IMR-90 (cell line): ENCODE data around the gene TP53I11. TPM values are rescaled to one million over a fixed set of nuclear protein-coding genes. Genes with fewer than 3 reads are reported as not detected.

Experiments used
- ATAC-seq: fragments of 200-7000 bp; cut with Tn5 transposase; 2 replicates; pipeline ENCODE4 v1.9.1; 2020; ENCODE audit warnings: low read depth, mild to moderate bottlenecking, moderate library complexity
- BruUV-seq: library from RNA; stranded (reverse); fragments of 400-500 nt; replicated peaks from 2 replicates; lab custom pipeline; 2021; lab: Mats Ljungman, UMichigan
- CTCF ChIA-PET: fragments of 300-600 bp; formaldehyde crosslinking; extraction: SDS; loops from one replicate; lab custom pipeline; 2021; ENCODE audit warnings: antibody characterized with exemption; lab: Yijun Ruan, JAX
- POLR2A ChIA-PET: fragments of 300-600 bp; sonication (Branson Sonifier 250); formaldehyde crosslinking; loops from one replicate; lab custom pipeline; 2022; ENCODE audit warnings: antibody characterized with exemption; ENCODE audit not compliant: unreplicated experiment; lab: Charles Lee
- DNase-seq: peaks from one replicate; pipeline ENCODE4 v3.0.0; 2013
- H2AFZ ChIP-seq: replicated peaks from 2 replicates; pipeline ENCODE3; 2013; ENCODE audit warnings: low read length, mild to moderate bottlenecking; ENCODE audit not compliant: poor library complexity
- H2AK5ac ChIP-seq: 2 replicates; pipeline ENCODE4 v1.6.1; 2013; ENCODE audit warnings: low read depth, low read length, inconsistent platforms
- H2AK9ac ChIP-seq: replicated peaks from 2 replicates; pipeline ENCODE3; 2013; ENCODE audit warnings: mild to moderate bottlenecking, low read depth, low read length, moderate library complexity; ENCODE audit not compliant: poor library complexity
- H2BK120ac ChIP-seq: 2 replicates; pipeline ENCODE4 v1.6.1; 2013; ENCODE audit warnings: low read depth, low read length, inconsistent platforms
- H2BK15ac ChIP-seq: 3 replicates; pipeline ENCODE4 v1.6.1; 2013; ENCODE audit warnings: low read depth, low read length, inconsistent platforms
- H2BK20ac ChIP-seq: 2 replicates; pipeline ENCODE4 v1.6.1; 2013; ENCODE audit warnings: low read depth, mild to moderate bottlenecking, inconsistent platforms, low read length, moderate library complexity
- H2BK5ac ChIP-seq: 2 replicates; pipeline ENCODE4 v1.6.1; 2013; ENCODE audit warnings: mild to moderate bottlenecking, low read depth, low read length, inconsistent platforms; ENCODE audit not compliant: poor library complexity, severe bottlenecking
- H3K14ac ChIP-seq: replicated peaks from 2 replicates; pipeline ENCODE4 v1.6.1; 2013; ENCODE audit warnings: low read depth, low read length, inconsistent platforms
- H3K18ac ChIP-seq: 2 replicates; pipeline ENCODE4 v1.6.1; 2013; ENCODE audit warnings: low read depth, low read length, control low read depth
- H3K23ac ChIP-seq: 2 replicates; pipeline ENCODE4 v1.6.1; 2013; ENCODE audit warnings: low read depth, low read length, inconsistent platforms
- H3K27ac ChIP-seq: 2 replicates; pipeline ENCODE4 v1.5.1; 2013; ENCODE audit warnings: mild to moderate bottlenecking, control low read depth, low read length; ENCODE audit not compliant: insufficient read depth
- H3K27me3 ChIP-seq: 2 replicates; pipeline ENCODE4 v1.6.1; 2013; ENCODE audit warnings: low read length; ENCODE audit not compliant: control insufficient read depth, insufficient read depth
- H3K36me3 ChIP-seq: 2 replicates; pipeline ENCODE4 v1.6.1; 2013; ENCODE audit warnings: low read length, mixed read lengths; ENCODE audit not compliant: control insufficient read depth, insufficient read depth
- H3K4ac ChIP-seq: 2 replicates; pipeline ENCODE4 v1.6.1; 2013; ENCODE audit warnings: low read depth, low read length, inconsistent platforms
- H3K4me1 ChIP-seq: 2 replicates; pipeline ENCODE4 v1.6.1; 2013; ENCODE audit warnings: low read length, mixed read lengths; ENCODE audit not compliant: control insufficient read depth, insufficient read depth
- H3K4me2 ChIP-seq: 2 replicates; pipeline ENCODE4 v1.6.1; 2013; ENCODE audit warnings: low read depth, mild to moderate bottlenecking, control low read depth, low read length, moderate library complexity
- H3K4me3 ChIP-seq: 2 replicates; pipeline ENCODE4 v1.5.1; 2013; ENCODE audit warnings: low read depth, mild to moderate bottlenecking, control low read depth, low read length, moderate library complexity; ENCODE audit not compliant: insufficient read depth
- H3K56ac ChIP-seq: 2 replicates; pipeline ENCODE4 v1.6.1; 2013; ENCODE audit warnings: low read length, inconsistent platforms; ENCODE audit not compliant: insufficient read depth; ENCODE audit errors: extremely low read depth
- H3K79me1 ChIP-seq, 2 experiments: 2 replicates each; pipeline ENCODE4 v1.6.1; 2013; ENCODE audit warnings: low read length in 2 of 2, inconsistent platforms in 1 of 2, low read depth in 1 of 2
- H3K9ac ChIP-seq: 2 replicates; pipeline ENCODE4 v1.6.1; 2013; ENCODE audit warnings: low read depth, low read length, control low read depth
- H3K9me1 ChIP-seq: 2 replicates; pipeline ENCODE4 v1.6.1; 2013; ENCODE audit warnings: low read length, inconsistent platforms; ENCODE audit not compliant: insufficient read depth
- H3K9me3 ChIP-seq: 2 replicates; pipeline ENCODE4 v1.6.1; 2013; ENCODE audit warnings: low read length; ENCODE audit not compliant: control insufficient read depth, insufficient read depth
- H4K20me1 ChIP-seq: 2 replicates; pipeline ENCODE4 v1.6.1; 2013; ENCODE audit warnings: low read length, inconsistent platforms; ENCODE audit not compliant: insufficient read depth
- H4K5ac ChIP-seq: 2 replicates; pipeline ENCODE4 v1.6.1; 2013; ENCODE audit warnings: mild to moderate bottlenecking, low read depth, low read length, control low read depth
- H4K8ac ChIP-seq, 2 experiments: 2 replicates each; pipeline ENCODE4 v1.6.1; 2013; ENCODE audit warnings: low read depth in 2 of 2, low read length in 2 of 2, control low read depth in 1 of 2, inconsistent platforms in 1 of 2
- H4K91ac ChIP-seq: 2 replicates; pipeline ENCODE4 v1.6.1; 2013; ENCODE audit warnings: low read depth, low read length, inconsistent platforms; ENCODE audit not compliant: insufficient read depth
- BHLHE40 ChIP-seq: fragments of 150-350 bp; IDR thresholded peaks from 2 replicates; pipeline ENCODE4 v1.6.1; 2016; ENCODE audit warnings: mild to moderate bottlenecking, low read depth, low read length
- CEBPB ChIP-seq: IDR thresholded peaks from 2 replicates; pipeline ENCODE4 v1.6.1; 2012; ENCODE audit warnings: low read depth, low read length, improper control_type of control experiment
- CHD1 ChIP-seq: IDR thresholded peaks from 2 replicates; pipeline ENCODE4 v1.6.1; 2012; ENCODE audit warnings: low read depth, low read length, improper control_type of control experiment
- CTCF ChIP-seq: conservative IDR thresholded peaks from 2 replicates; pipeline ENCODE4 v1.5.1; 2012; ENCODE audit warnings: mild to moderate bottlenecking, low read depth, low read length, improper control_type of control experiment
- FOS ChIP-seq: fragments of 150-350 bp; IDR thresholded peaks from 2 replicates; pipeline ENCODE4 v1.6.1; 2016; ENCODE audit warnings: low read depth, low read length
- MAFK ChIP-seq: IDR thresholded peaks from 2 replicates; pipeline ENCODE4 v1.6.1; 2012; ENCODE audit warnings: low read depth, low read length, improper control_type of control experiment
- MAZ ChIP-seq: IDR thresholded peaks from 2 replicates; pipeline ENCODE4 v1.6.1; 2012; ENCODE audit warnings: low read depth, mild to moderate bottlenecking, low read length, improper control_type of control experiment, moderate library complexity, borderline replicate concordance
- MXI1 ChIP-seq: IDR thresholded peaks from 2 replicates; pipeline ENCODE4 v1.6.1; 2012; ENCODE audit warnings: low read depth, mild to moderate bottlenecking, low read length, moderate library complexity, borderline replicate concordance
- NFE2L2 ChIP-seq: fragments of 150-350 bp; IDR thresholded peaks from 2 replicates; pipeline ENCODE4 v1.6.1; 2016; ENCODE audit warnings: low read depth, mild to moderate bottlenecking, low read length
- POLR2A ChIP-seq: IDR thresholded peaks from 2 replicates; pipeline ENCODE4 v1.6.1; 2012; ENCODE audit warnings: mild to moderate bottlenecking, low read depth, low read length
- RAD21 ChIP-seq: IDR thresholded peaks from 2 replicates; pipeline ENCODE4 v1.6.1; 2012; ENCODE audit warnings: low read length, improper control_type of control experiment
- RCOR1 ChIP-seq: IDR thresholded peaks from 2 replicates; pipeline ENCODE4 v1.6.1; 2012; ENCODE audit warnings: mild to moderate bottlenecking, low read length, improper control_type of control experiment; ENCODE audit not compliant: insufficient replicate concordance
- RFX5 ChIP-seq: IDR thresholded peaks from 2 replicates; pipeline ENCODE4 v1.8.0; 2012; ENCODE audit warnings: low read depth, mild to moderate bottlenecking, low read length, moderate library complexity
- SMC3 ChIP-seq: fragments of 150-350 bp; IDR thresholded peaks from 2 replicates; pipeline ENCODE4 v1.6.1; 2016; ENCODE audit warnings: low read depth, mild to moderate bottlenecking, antibody characterized with exemption, low read length, moderate library complexity
- WGBS, 2 experiments: methylation state at CpG; one replicate each; pipeline versions ENCODE4 v1.1.5 to v1.1.7; 2013; ENCODE audit warnings: missing lambda C conversion rate in 2 of 2; ENCODE audit not compliant: insufficient read length in 1 of 2; ENCODE audit errors: extremely low coverage in 2 of 2; 5-methylcytosine and 5-hydroxymethylcytosine counted together
- dilution Hi-C: fragments of 300-500 bp; cut with HindIII; formaldehyde crosslinking; loops from one replicate; pipeline ENCODE4 v1.14.3; 2018; ENCODE audit warnings: low sequenced_read_pairs; ENCODE audit not compliant: unreplicated experiment
- in situ Hi-C: fragments of 300-500 bp; cut with MboI; formaldehyde crosslinking; loops from 3 replicates; pipeline ENCODE4 v1.14.3; 2019; ENCODE audit warnings: low sequenced_read_pairs, inconsistent platforms, mixed read lengths
- intact Hi-C: fragments of 100-400 bp; cut with micrococcal nuclease; formaldehyde crosslinking; loops from 2 replicates; pipeline ENCODE4 v1.10.0; 2022
- polyA plus RNA-seq, 3 experiments: library from polyadenylated mRNA; depleted of rRNA; stranded (reverse); fragments of >200 nt; gene quantifications; 2 replicates each; pipeline ENCODE4 v1.2.3, GENCODE V29; 2012; ENCODE audit warnings: low replicate concordance in 1 of 3
- total RNA-seq: library from RNA; depleted of rRNA; stranded (reverse); fragments of >200 nt; gene quantifications from 2 replicates; pipeline ENCODE4 v1.2.3, GENCODE V29; 2012
- TF ChIP-seq, protein P1 (sequence below): fragments of 150-350 bp; IDR thresholded peaks from 2 replicates; pipeline ENCODE4 v1.6.1; 2017; ENCODE audit warnings: mild to moderate bottlenecking, antibody characterized with exemption, low read length, low read depth
- TF ChIP-seq, protein P2 (sequence below): fragments of 150-350 bp; IDR thresholded peaks from 2 replicates; pipeline ENCODE4 v1.6.1; 2016; ENCODE audit warnings: low read depth, mild to moderate bottlenecking, low read length, moderate library complexity, borderline replicate concordance

The TP53I11 gene
- total and polyA plus RNA-seq, 2 of the 4 experiments (the other 2 are of a cell fraction) = 3.9 to 22.0 TPM

DNA sequence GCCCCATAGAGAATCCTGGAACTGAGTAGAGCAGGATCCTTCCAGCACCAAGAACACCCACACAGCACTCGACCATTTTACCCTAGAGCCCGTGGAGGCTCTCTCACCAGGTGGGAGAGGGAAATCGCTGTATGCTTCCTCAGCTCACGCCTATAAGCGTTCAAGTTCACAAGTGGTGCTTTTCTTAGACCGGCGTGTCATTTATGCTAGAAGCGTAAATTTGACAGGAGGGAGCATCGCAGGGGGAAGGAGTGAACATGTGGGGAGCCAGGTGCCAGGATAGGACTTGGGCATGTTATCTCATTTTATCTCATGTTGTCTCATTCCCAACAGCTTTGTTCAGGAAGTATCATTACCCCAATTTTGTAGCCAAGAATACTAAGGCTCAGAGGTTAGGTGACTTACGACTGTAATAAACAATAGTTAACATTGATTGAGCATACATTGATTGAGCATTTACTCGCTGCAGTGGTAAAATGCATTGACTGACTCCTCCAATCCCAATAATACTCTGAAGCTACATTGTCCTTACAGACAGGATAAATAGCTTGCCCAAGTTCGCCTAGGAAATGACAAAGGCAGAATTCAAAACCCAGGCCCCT is 19.1 kb upstream of the TP53I11 start:
- ChIA-PET CTCF (no interaction called here), POLR2A (no interaction called here)
- intact Hi-C loops = no loop called here
- ATAC-seq (no peak), DNase-seq (no peak)
- H2AK5ac ChIP-seq = no peak overlapping the region
- H3K4me3 ChIP-seq = no peak overlapping the region
- H3K14ac ChIP-seq = no peak overlapping the region
- no peak overlapping the region for H2AK9ac ChIP-seq
- 100% methylated on average over 1 of the region's 12 CpGs; no CpG with 5 or more reads in 1 of the 2 experiments for WGBS, 2 experiments
- no peak overlapping the region for H3K27ac ChIP-seq
- H4K91ac ChIP-seq = no peak overlapping the region
- H3K9me3 ChIP-seq = no peaks in the 10 kb centered on the region
- TF ChIP-seq CEBPB (no peak), POLR2A (no peak), NFE2L2 (no peak), MAZ (no peak), RAD21 (no peak), MXI1 (no peak), BHLHE40 (no peak), FOS (no peak), RFX5 (no peak), CTCF (no peak), CHD1 (no peak), RCOR1 (no peak), SMC3 (no peak), MAFK (no peak)
- TF ChIP-seq, protein P1, sequence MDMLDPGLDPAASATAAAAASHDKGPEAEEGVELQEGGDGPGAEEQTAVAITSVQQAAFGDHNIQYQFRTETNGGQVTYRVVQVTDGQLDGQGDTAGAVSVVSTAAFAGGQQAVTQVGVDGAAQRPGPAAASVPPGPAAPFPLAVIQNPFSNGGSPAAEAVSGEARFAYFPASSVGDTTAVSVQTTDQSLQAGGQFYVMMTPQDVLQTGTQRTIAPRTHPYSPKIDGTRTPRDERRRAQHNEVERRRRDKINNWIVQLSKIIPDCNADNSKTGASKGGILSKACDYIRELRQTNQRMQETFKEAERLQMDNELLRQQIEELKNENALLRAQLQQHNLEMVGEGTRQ = no peak
- TF ChIP-seq, protein P2, sequence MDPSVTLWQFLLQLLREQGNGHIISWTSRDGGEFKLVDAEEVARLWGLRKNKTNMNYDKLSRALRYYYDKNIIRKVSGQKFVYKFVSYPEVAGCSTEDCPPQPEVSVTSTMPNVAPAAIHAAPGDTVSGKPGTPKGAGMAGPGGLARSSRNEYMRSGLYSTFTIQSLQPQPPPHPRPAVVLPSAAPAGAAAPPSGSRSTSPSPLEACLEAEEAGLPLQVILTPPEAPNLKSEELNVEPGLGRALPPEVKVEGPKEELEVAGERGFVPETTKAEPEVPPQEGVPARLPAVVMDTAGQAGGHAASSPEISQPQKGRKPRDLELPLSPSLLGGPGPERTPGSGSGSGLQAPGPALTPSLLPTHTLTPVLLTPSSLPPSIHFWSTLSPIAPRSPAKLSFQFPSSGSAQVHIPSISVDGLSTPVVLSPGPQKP = no peak
- H2BK20ac ChIP-seq = no peak overlapping the region
- no peak overlapping the region for H4K8ac ChIP-seq
- no peak overlapping the region for H3K4me2 ChIP-seq
- H3K23ac ChIP-seq = no peak overlapping the region
- H3K9me1 ChIP-seq = no peaks in the 10 kb centered on the region
- H4K5ac ChIP-seq = no peak overlapping the region
- H3K27me3 ChIP-seq = peaks cover 30% of the 10 kb centered on the region
- no peak overlapping the region for H3K4ac ChIP-seq
- H3K79me1 ChIP-seq = no peaks in the 10 kb centered on the region
- H2AFZ ChIP-seq = no peak overlapping the region
- H3K36me3 ChIP-seq = no peaks in the 10 kb centered on the region
- in situ Hi-C loops = no loop called here
- H3K56ac ChIP-seq = no peak overlapping the region
- no peak overlapping the region for H3K9ac ChIP-seq
- no peak overlapping the region for H2BK5ac ChIP-seq
- no peak overlapping the region for H2BK15ac ChIP-seq
- H3K18ac ChIP-seq = no peak overlapping the region
- H4K20me1 ChIP-seq = no peaks in the 10 kb centered on the region
- no peak overlapping the region for H2BK120ac ChIP-seq
- dilution Hi-C loops = no loop called here
- no peaks in the 10 kb centered on the region for H3K4me1 ChIP-seq
- no TSS peak for BruUV-seq
